Immature natural killer cell (primary cell): ENCODE results near the gene KIF26B. TPM values are rescaled to one million over a fixed set of nuclear protein-coding genes. Genes with fewer than 3 reads are reported as not detected.

Source experiments
- DNase-seq, 3 donors: peaks; one replicate each; pipeline ENCODE4 v3.0.0; 2022; ENCODE audit warnings: mixed read lengths in 1 of 3
- H3K27ac Mint-ChIP-seq, 6 donors: one replicate each; pipeline ENCODE4 v1.8.0; 2020; ENCODE audit warnings: mixed read lengths in 6 of 6, mild to moderate bottlenecking in 5 of 6, inconsistent platforms in 4 of 6, moderate library complexity in 3 of 6
- H3K27me3 Mint-ChIP-seq, 3 donors: one replicate each; pipeline ENCODE4 v1.8.0; 2020 to 2021; ENCODE audit warnings: low read depth in 3 of 3, mild to moderate bottlenecking in 3 of 3, mixed read lengths in 3 of 3, moderate library complexity in 3 of 3, inconsistent platforms in 1 of 3
- H3K36me3 Mint-ChIP-seq, 3 donors: one replicate each; pipeline ENCODE4 v1.8.0; 2020; ENCODE audit warnings: mixed read lengths in 3 of 3, inconsistent platforms in 2 of 3, mild to moderate bottlenecking in 2 of 3
- H3K4me1 Mint-ChIP-seq, 2 donors: one replicate each; pipeline ENCODE4 v1.8.0; 2020; ENCODE audit warnings: inconsistent platforms in 2 of 2, mild to moderate bottlenecking in 2 of 2, mixed read lengths in 2 of 2, moderate library complexity in 1 of 2
- H3K4me3 Mint-ChIP-seq, 5 donors: one replicate each; pipeline ENCODE4 v1.8.0; 2020; ENCODE audit warnings: mild to moderate bottlenecking in 5 of 5, mixed read lengths in 5 of 5, inconsistent platforms in 3 of 5, moderate library complexity in 3 of 5
- H3K9me3 Mint-ChIP-seq, 6 donors: one replicate each; pipeline ENCODE4 v1.8.0; 2020; ENCODE audit warnings: mild to moderate bottlenecking in 6 of 6, mixed read lengths in 6 of 6, inconsistent platforms in 4 of 6, moderate library complexity in 3 of 6
- polyA plus RNA-seq, 3 donors: library from polyadenylated mRNA; unstranded; fragments of 300-500 nt; fragmentation: Illumina TruSeq; gene quantifications; one replicate each; pipeline ENCODE4 v1.2.3, GENCODE V29; 2021

The KIF26B gene
- polyA plus RNA-seq, 3 donors from 2014 or later = 0.07 to 0.39 TPM; not detected in 1

DNA sequence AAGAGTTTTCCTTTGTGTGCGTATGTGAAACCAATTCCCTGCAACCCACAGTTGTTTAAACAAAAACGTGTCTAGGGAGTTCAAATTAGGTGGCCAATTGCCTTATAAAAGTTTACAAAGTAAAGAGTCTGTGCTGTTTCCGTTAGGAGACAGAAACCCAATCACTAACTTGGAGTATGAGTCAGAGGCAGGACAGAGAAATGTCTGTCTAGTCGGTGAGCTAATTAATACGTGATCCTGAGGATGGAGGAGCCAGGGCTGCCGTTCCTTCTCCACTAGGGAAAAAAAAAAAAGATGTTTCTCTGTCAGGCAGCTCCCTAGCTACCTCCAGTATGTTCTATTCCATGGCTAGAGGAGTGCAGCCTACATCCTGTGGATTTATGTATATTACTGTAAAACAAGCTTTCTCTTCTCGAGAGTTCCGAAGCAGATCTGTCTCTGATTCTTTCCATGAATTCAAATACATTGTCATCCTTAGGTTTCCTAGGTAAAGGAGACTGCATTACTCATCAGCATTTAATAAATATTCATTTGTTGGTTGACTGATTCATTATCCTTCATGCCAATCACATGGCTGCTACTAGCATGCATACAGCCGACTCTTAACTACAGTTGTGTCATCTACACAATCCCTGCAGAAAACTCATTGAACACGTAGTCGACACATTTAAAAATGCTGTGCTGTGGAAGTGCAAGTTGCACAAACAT lies 430.6 kb downstream of the KIF26B start:
- no peaks in the 10 kb centered on the region for H3K4me1 Mint-ChIP-seq

DNA sequence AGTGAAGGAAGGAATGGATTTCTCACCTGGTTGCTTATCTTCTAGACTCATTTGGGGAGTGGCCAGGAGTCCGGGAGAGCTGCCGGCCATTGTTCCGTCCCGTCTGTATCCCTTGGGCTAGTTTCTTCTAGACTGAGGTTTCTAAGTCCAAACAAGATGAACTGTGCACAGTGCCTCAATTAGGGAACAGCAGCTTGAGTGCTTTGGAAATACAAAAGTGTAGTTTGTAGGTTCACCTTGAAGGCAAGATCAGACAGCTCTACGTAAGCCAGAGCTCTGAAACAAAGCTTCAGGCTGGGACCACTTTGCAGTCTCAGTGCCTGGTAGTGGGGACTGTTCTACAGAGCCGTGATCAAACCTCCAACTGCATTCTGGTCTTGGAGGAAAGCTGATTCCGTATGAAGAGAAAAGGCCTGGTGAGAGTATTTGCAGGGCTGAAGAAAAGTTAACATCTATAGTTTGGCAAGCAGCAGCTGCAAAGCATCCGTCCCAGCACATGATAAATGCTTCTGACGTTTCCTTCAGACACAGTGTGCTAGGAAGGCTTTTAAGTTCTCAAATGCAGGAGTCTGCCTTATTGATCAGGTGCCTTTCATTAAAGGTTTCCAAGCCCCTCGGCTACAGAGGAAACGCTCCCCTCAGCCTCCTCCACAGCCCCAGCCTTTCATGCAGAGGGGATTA lies 432.8 kb downstream of the KIF26B start:
- no peak overlapping the region for H3K4me3 Mint-ChIP-seq
- no peaks in the 10 kb centered on the region for H3K4me1 Mint-ChIP-seq
- no peaks in the 10 kb centered on the region for H3K9me3 Mint-ChIP-seq
- H3K27me3 Mint-ChIP-seq = peaks cover 0 to 5% (median 3%) of the 10 kb centered on the region in 3 donors
- H3K27ac Mint-ChIP-seq = no peak overlapping the region
- no peaks in the 10 kb centered on the region for H3K36me3 Mint-ChIP-seq
- no peak for DNase-seq

More for the DNA sequence above, 430.6 kb downstream of the KIF26B start:
- Mint-ChIP-seq H3K4me3 (no peak overlapping the region), H3K27ac (no peak overlapping the region), H3K9me3 (no peaks in the 10 kb centered on the region), H3K36me3 (no peaks in the 10 kb centered on the region), H3K27me3 (peaks cover 0 to 4% (median 0%) of the 10 kb centered on the region in 3 donors)
- no peak for DNase-seq

DNA sequence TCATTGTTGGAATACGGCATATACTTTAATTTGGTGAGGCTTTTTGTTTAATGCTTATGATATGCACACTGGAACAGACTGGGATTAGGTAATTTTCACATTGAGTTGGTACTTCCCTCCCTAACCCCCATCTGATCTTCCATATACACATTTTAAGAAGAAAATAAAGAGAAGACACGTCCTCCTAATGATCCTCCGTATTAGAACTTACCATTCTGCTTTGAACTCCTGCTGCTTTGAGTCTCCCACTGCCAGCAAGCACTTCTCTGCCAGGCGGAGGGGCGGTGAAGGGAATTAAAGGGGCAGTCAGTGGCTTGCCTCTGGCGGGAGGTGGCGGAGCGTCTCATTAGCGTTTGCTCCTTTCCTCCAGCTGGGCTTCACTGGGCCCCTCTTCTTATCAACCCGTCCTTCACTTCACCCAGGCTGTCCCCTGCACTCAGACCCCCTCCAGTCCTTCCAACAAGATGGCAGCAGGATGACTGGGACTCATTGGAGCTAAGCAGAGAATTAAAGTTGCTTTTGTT lies 433.4 kb downstream of the KIF26B start:
- H3K27ac Mint-ChIP-seq = no peak overlapping the region

DNA sequence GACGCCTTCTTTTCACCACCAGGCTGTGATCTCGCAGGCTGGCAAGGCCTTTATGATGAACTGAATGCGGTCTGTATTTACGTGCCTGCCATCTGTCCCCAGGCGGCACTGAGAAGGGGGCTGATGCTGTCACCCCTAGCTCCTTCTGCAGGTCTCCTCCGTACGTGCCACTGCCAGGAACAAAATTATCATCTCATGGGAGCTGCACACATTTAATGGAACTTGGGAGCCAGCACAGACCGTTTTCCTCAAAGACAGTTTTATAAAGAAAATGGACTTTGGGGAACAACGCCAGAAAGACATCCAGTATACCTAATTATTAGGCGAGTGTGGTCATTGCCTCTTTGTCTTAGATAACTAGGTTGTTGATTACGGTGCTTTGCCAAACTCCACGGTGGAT lies 434.5 kb downstream of the KIF26B start:
- H3K27me3 Mint-ChIP-seq = peaks cover 0 to 5% (median 3%) of the 10 kb centered on the region in 3 donors
- H3K36me3 Mint-ChIP-seq = no peaks in the 10 kb centered on the region
- no peaks in the 10 kb centered on the region for H3K9me3 Mint-ChIP-seq
- no peak for DNase-seq
- H3K4me3 Mint-ChIP-seq = no peak overlapping the region
- H3K4me1 Mint-ChIP-seq = no peaks in the 10 kb centered on the region
- no peak overlapping the region for H3K27ac Mint-ChIP-seq

More for the DNA sequence above, 433.4 kb downstream of the KIF26B start:
- no peaks in the 10 kb centered on the region for H3K36me3 Mint-ChIP-seq
- no peaks in the 10 kb centered on the region for H3K9me3 Mint-ChIP-seq
- no peak for DNase-seq
- no peaks in the 10 kb centered on the region for H3K4me1 Mint-ChIP-seq
- H3K27me3 Mint-ChIP-seq = peaks cover 0 to 5% (median 3%) of the 10 kb centered on the region in 3 donors
- no peak overlapping the region for H3K4me3 Mint-ChIP-seq

DNA sequence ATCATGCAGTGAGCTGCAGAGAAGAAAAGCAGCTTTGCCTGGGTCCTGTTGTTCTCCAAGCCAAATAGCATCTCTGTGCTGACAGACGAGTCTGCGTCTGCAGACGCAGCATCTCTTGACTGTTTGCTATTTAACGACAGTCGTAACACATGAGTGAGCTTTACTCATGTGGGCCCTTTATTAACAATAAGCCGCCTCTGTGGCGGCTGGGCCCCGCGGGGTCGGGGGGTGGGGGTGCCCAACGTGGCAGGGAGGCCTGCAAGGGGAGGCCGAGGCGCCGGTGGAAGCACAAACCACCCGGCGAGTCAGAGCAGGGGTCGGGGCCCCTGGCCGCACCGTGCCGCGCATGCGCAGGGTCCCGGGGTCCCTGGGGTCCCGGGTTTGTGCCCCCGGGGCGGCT lies 435.1 kb downstream of the KIF26B start:
- H3K4me3 Mint-ChIP-seq = no peak overlapping the region
- peaks cover 0 to 4% (median 0%) of the 10 kb centered on the region in 6 donors for H3K9me3 Mint-ChIP-seq
- DNase-seq = no peak
- peaks cover 0 to 5% (median 3%) of the 10 kb centered on the region in 3 donors for H3K27me3 Mint-ChIP-seq
- no peak overlapping the region for H3K27ac Mint-ChIP-seq
- no peaks in the 10 kb centered on the region for H3K4me1 Mint-ChIP-seq
- no peaks in the 10 kb centered on the region for H3K36me3 Mint-ChIP-seq

DNA sequence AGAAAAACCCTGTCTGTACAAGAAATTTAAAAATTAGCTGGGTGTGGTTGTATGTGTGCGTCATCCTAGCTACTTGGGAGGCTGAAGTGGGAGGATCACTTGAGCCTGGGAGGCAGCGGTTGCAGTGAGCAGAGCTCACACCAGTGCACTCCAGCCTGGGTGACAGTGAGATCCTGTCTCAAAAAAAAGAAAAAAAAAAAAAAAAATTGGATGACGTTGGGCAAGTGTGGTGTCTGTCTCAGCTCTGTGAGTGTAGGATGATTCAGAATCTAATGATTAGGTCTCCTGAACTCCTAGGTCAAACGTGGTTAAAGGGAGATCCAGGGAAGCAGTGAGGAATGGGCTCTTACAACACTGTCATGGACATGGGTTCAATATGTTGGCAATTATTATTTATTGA lies 435.9 kb downstream of the KIF26B start:
- no peak overlapping the region for H3K27ac Mint-ChIP-seq
- no peak for DNase-seq
- peaks cover under 1 to 5% (median 3%) of the 10 kb centered on the region in 3 donors for H3K27me3 Mint-ChIP-seq
- peaks cover 0 to 5% (median 0%) of the 10 kb centered on the region in 6 donors for H3K9me3 Mint-ChIP-seq
- no peak overlapping the region for H3K4me3 Mint-ChIP-seq
- no peaks in the 10 kb centered on the region for H3K36me3 Mint-ChIP-seq
- no peaks in the 10 kb centered on the region for H3K4me1 Mint-ChIP-seq

DNA sequence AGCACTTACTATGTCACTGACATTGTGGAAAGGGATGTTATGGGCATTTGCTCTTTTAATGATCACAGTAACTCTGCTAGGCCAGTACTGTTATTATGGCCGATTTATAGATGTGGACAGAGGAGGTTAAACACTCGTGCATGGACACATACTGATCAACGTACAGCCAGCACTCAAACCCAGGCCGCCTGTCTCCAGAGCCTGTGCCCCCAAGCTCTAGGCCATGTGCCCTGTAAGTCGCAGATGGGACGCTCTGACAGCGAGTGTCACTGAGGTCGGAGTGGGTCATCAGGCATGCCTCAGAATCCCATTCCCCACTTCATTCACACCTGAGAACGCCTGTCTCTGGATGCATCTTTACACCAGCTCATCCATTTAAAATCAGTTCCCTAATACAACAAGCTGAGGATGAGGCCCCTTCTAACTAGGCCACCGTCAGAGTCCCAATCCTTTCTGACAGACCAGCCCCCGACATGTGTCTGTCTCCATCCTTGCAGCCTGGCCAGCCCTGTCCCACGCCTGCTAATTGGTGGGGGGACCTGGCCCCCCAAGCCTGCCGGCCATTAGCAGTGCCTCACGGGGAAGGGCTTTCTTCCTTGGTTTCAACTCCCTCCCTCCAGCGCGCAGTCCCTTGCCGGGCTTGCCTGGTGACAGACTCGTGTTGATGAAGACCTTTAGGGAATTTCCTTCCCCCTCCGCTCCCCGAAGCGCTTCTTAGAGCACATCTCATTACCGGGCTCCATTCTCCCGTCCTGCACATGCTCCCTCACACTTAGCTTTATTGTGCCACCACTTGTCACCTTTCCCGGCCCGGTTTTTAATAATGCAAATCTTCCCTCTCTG lies 436.8 kb downstream of the KIF26B start:
- peaks cover 3 to 5% (median 5%) of the 10 kb centered on the region in 3 donors for H3K27me3 Mint-ChIP-seq
- H3K27ac Mint-ChIP-seq = no peak overlapping the region
- DNase-seq = no peak
- peaks cover 0 to 5% (median 0%) of the 10 kb centered on the region in 6 donors for H3K9me3 Mint-ChIP-seq
- H3K36me3 Mint-ChIP-seq = no peaks in the 10 kb centered on the region
- H3K4me1 Mint-ChIP-seq = no peaks in the 10 kb centered on the region
- H3K4me3 Mint-ChIP-seq = no peak overlapping the region

DNA sequence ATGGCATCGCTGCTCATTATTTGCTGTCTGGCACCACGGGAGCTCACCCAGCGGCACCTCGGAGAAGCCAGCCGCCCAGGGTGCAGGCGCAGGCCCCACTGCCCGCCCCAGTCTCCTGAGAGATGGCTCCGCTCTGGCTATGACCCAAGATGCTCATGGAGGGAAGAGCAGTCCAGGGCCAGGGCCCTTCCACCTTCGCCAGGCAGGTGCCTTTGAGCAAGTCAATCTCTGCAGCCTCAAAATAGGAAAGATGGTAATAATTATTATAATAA lies 437.3 kb downstream of the KIF26B start:
- Mint-ChIP-seq H3K36me3 (no peaks in the 10 kb centered on the region), H3K27ac (no peak overlapping the region), H3K4me3 (no peak overlapping the region), H3K9me3 (peaks cover 0 to 5% (median 0%) of the 10 kb centered on the region in 6 donors), H3K4me1 (no peaks in the 10 kb centered on the region), H3K27me3 (peaks cover 3 to 5% (median 5%) of the 10 kb centered on the region in 3 donors)
- no peak for DNase-seq

DNA sequence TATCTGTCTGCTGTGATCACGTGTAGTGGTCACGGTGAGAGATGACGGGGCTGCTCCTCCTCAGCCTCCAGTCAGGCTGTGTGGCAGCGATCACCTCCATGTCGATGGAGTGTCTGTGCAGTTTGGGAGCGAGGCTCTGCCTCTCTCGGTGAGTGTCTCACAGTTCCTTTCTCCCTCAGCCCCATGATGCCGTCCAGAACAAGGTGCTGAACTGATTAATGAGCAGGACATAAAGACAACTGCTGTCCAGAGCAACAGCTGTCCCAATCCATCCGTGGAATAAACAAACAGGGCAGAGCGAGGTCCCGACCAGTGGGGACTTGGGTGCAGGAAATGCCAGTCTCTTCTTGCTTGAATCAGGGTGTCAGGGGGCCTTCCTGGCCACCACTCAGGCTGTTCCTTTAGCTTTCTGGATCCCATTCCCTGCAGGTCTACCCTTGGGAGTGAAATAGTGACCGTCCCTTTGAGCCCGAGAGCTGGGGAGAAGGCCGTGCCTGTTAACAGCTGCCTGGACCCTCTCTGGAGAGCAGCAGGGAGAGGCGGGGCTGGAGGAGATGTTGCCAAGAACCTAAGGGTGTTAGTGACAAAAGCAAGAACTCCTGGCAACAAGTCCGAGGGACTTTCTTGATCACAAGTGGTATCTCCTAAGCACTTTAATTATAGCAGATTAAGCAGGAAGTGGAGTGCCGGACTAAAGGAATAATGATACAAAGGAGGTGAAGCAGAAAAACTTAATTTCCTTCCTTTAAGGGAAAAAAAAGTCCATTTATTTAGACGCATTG lies 443.9 kb downstream of the KIF26B start:
- H3K27ac Mint-ChIP-seq = no peak overlapping the region
- H3K36me3 Mint-ChIP-seq = no peaks in the 10 kb centered on the region
- peaks cover 0 to 8% (median 0%) of the 10 kb centered on the region in 3 donors for H3K27me3 Mint-ChIP-seq
- no peak for DNase-seq
- no peaks in the 10 kb centered on the region for H3K4me1 Mint-ChIP-seq
- peaks cover 0 to 5% (median 0%) of the 10 kb centered on the region in 6 donors for H3K9me3 Mint-ChIP-seq
- no peak overlapping the region for H3K4me3 Mint-ChIP-seq

DNA sequence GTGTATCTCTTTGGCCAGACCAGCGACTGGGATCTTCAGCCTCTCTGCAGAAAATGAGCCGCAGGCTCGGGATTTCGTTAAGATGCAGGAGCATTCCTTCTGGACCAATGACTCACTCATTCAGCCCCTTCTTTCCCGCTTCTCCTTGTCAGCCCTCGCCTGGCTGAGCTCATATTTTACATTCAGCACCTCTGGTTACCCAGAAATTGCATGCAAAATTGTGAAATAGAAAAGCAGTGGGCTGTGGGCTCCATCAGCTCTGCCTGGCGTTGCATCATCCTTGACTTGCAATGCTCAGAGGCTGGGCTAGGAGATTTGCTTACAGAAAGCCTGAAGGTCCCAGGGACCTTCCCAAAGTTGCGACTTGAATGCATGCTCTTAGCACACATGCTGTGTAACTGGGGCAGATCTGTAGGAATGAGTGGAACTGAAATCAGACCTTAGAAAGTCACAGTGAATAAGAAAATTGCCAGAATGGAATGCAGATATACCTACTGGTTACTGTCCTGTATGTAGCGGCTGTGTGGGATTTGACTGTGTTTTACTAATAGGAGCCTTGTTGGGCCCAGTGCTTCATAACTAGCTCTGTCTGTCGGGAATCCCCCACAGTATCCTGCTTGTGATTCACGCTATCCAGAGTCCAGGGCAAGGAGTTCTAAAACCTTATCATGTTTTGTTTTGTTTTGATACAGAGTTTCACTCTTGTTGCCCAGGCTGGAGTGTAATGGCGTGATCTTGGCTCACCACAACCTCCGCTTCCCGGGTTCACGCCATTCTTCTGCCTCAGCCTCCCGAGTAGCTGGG lies 444.8 kb downstream of the KIF26B start:
- Mint-ChIP-seq H3K27ac (no peak overlapping the region), H3K4me1 (no peaks in the 10 kb centered on the region), H3K4me3 (no peak overlapping the region), H3K36me3 (no peaks in the 10 kb centered on the region), H3K9me3 (peaks cover 0 to 4% (median 0%) of the 10 kb centered on the region in 6 donors), H3K27me3 (peaks cover 0 to 8% (median 0%) of the 10 kb centered on the region in 3 donors)
- no peak for DNase-seq

DNA sequence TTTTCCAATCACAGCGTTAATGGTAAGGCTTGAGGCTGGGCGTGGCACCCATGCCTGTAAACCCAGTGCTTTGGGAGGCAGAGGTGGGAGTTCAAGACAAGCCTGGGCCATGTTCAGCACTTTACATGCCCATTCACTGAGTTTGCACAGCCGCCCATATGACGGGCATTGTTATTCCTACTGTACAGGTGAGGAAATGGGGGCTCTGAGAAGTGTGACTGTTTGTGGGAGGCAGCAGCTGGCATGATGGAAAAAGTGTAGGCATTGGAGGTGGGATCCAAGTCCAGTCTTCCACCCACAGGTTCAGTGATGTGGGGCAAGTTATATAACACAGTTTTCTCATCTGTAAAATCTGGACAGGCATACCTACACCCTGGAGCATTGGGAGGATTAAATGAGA lies 445.9 kb downstream of the KIF26B start:
- H3K4me3 Mint-ChIP-seq = no peak overlapping the region
- no peaks in the 10 kb centered on the region for H3K36me3 Mint-ChIP-seq
- DNase-seq = no peak
- no peaks in the 10 kb centered on the region for H3K4me1 Mint-ChIP-seq
- peaks cover 0 to 8% (median under 1%) of the 10 kb centered on the region in 3 donors for H3K27me3 Mint-ChIP-seq
- no peak overlapping the region for H3K27ac Mint-ChIP-seq
- no peaks in the 10 kb centered on the region for H3K9me3 Mint-ChIP-seq

DNA sequence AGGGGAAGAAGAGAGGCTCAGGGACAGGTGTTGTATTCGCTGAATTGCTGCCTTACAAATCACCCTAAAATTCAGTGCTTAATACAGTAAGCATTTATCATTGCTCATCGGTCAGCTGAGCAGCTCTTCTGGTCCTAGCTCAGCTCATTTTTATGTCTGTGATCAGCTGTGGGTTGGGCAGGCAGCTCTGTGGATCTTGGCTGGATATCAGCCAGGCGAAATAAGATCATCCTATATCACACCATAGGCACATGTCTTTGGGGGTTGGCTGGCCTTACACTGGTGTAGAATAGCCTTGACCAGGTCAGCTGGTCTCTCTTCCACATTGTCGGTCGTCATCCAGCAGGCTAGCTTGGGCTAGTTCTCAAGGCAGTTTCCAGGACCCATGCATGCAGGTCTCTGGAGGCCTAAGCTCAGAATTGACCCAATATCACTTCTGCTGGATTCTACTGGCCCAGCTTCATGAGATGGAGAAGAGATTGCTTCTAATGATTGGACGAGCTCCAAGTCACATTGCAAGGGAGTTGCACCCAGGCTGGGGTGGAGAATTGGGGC lies 448.6 kb downstream of the KIF26B start:
- Mint-ChIP-seq H3K9me3 (no peaks in the 10 kb centered on the region), H3K4me3 (no peak overlapping the region), H3K36me3 (no peaks in the 10 kb centered on the region), H3K27me3 (peaks cover 0 to 6% (median 2%) of the 10 kb centered on the region in 3 donors), H3K4me1 (peaks cover 7 to 12% of the 10 kb centered on the region in 2 donors), H3K27ac (no peak overlapping the region)
- DNase-seq = no peak
